Myocyte (in vitro differentiated cells): ENCODE measurements around the gene DYRK1B. TPM values are rescaled to one million over a fixed set of nuclear protein-coding genes. Genes with fewer than 3 reads are reported as not detected.
"Not testable (repeated sequence)": the region's sequence is repeated elsewhere in the genome, so short reads cannot be mapped to it uniquely, and the experiment has no call there.

Experiments used
- DNase-seq: peaks from one replicate; pipeline ENCODE4 v3.0.0-alpha.2; 2012; ENCODE audit warnings: low read depth
- total RNA-seq: library from RNA; depleted of rRNA; stranded (reverse); fragments of >200 nt; gene quantifications from 2 replicates; pipeline ENCODE4 v1.2.3, GENCODE V29; 2014

DYRK1B gene
- total RNA-seq, 1 donor from 2014 or later, result 0.45 TPM

DNA sequence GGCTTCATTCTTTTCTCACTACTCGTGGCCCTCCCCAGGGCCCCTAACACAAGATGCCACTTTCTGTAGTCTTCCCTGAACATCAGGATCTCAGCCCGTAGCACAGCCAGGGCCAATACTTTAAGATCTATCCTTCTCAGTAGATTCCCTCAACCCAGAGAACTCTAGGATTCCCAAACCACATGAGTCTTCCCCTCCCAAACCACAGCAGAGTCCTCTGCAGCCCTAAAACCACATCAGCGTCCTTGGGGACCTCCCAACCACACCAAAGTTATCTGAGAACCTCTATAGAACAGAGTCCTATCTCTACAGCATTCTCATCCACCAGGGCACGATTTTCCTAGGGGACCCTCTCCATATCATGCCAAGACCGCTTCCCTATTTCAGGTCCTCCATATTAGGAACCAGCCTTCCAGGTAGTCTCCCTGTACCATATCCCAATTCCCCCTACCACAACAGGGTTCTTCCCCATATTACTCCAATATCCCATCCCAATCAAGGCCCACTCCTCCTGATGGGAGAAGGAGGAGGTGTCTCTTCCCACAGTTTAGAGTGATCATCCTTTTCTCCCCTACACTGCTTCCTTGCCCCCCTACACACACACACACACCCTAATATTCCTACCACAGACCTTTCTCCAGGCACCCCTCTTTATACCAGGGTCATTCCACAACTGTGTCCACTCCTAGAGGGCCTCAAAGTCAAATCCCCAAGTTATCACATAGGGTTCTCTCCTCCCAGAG is 1.4 kb downstream of the DYRK1B start:
- peak; percentile 86 for DNase-seq

DNA sequence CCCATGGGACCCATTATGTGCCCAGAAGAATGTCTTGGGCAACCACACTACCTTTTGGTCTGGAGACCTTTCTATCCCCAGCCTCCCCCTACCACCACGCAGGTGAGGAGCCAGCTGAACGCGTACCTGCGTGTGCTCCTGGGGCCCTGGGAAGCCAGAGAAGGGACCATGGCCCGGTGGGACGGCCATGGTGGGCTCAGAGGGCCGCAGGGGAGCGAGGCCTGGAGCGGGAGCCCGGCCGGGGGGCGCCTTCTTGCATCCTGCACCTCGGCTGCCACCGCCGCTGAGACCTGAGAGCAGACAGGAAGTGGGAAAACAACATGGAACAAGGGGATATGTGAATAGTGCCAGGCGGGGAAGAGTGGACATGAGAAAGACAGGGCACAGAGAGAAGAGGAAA is 2.3 kb downstream of the DYRK1B start:
- DNase-seq, result no peak

DNA sequence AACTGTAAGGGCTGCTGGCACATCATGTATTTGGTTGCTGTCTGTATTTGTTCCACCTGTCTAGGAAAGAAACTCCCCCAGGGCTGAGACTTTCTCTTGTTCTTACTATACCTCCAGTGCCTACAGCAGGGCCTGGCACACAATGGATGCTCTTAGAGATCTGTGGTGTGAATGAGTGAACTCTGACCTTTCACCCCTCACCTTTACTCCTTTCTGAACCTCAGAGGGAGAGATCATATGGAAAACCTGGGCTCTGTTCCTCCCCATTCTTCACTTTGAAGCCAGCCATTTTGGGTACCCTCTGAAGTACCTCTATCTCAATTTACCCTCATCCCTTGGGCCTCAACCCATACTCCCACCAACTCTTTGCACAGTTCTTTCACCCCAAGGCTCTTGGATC is 3.1 kb downstream of the DYRK1B start:
- DNase-seq, result no peak

DNA sequence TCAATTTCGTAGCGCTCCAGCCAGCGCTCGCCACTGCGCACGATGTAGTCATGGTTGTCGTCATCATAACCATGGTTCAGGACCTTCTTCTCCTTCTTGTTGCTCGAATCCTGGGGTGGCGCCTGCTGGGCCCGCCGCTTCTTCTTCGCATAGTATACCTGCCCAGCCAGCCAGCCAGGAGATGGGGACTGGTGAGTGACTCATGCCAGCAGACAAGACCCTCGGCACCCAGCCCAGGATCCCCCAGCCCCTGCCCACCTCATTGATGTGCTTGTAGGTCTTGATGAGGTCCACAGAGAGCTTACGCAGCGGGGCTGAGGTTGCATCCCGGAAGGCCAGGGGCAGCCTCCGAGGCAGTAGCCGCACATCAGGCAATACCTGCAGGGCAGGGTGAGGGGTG is 3.6 kb downstream of the DYRK1B start:
- DNase-seq, result no peak

DNA sequence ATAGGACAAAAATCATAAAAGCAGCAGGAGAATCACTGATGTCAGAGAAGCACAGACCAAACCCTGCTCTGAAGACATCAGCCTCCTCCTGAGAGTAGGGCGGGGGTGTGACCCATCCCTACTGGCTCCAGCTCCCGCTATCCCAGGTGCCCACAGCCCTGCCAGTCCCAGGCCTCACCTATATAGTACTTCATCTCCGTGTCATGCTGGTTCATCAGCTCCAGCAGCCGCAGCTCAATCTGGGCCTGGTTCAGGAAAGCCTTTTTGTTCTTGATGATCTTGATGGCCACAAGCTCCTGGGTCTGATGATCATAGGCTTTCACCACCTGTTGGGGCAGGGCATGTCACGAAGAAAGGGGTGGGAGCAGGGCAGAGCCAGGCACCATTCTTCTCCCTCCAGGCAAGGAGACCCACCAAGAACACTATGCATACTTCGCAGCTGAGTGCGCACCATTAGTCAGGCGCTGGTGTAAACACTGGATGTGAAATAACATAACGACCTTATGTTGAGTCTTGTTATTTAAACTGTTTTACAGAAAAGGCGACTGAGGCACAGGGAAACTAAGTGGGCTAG is 4.2 kb downstream of the DYRK1B start:
- DNase-seq, result no peak

DNA sequence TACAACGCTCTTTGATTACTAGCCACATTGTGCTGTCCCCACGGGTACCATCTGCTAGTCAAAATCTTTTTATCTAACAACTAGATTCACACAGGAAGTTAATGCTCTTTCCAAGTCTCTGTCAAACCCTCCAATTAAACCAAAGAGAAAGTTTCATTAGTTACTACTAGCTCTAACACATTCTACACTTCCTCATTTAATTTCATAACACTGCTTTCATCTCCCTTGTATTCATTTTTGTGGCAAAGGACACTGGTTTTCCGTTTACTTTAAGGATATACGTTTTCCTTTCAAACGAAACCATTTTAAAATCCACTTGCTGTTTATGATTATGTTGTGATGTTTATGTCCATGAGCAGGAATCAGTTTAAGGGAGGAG is 5.3 kb downstream of the DYRK1B start:
- no peak for DNase-seq

DNA sequence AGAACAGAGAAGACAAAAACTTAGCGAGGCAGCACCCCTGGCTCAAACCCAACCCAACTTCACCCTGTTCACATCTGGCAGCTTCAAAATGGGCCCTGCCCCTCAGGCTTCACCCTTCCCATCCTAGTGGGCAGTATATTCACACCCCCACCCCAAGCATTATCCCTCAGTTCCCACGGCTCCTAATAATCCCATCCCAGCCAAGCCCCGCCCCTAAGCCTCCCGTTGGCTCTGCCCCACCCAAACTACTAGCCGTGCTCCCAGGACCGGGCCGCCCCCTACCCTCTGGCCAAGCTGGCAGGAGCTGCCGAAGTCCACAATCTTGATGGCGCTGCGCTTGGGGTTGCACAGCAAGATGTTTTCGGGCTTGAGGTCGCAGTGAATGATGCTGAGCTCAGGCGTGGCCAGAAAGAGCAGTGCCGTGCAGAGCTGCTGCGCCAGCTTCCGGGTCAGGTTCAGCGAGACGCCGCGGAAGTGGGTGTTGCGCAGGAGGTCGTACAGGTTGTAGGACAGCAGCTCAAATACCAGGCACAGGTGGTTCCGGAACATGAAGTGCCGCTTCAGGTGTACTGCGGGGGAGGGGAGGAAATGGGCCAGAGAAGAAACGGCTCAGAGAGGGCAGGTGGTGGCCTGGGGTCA is 5.8 kb downstream of the DYRK1B start:
- no peak for DNase-seq

DNA sequence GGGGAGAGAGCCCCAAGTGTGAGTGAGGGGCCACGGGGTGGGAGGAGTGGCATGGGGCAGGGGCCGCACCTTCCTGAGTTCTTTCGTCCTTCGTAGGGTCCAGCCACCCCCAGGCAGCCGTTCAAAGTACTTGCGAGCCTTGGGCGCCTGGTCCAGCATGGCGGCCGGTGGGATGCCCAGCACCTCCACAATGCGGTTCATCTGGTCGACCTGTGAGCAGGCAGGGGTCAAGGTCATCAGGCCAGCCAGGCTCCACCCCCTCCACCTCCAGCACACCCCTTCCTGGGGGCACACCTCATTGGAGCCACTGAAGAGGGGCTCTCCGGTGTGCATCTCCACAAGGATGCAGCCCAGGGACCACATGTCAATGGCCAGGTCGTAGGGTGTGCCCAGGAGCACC is 6.7 kb downstream of the DYRK1B start:
- no peak for DNase-seq

DNA sequence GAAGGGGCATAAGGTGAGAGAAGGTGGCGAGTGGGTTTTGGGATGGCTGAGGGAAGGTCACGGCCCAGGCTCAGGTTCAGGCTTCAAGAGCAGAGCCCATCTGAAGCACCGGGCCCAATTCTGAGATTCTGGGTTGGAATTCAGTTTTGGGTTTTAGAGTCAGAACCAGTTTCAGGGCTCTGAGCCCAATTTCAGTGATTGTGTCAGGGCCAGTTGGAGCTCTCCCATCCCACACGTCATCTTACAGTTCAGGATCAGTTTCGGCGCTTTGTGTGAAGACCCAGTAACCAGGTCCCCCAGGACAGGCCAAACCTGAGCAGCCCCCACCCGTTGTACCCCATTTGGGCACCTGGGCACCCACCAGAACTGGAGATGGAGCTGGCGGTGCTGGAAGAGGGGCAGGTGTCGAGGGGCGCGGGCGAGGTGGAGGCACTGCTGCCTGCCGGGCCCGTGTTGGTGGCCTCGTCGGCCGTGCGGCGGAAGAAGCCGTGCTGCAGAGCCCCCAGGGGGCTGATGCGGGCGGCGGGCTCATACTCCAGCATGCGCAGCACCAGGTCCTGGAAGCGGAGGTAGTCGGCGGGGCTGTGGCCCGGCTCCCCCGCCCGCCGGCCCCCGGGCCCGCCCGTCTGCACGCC is 7.5 kb downstream of the DYRK1B start:
- DNase-seq, result no peak

DNA sequence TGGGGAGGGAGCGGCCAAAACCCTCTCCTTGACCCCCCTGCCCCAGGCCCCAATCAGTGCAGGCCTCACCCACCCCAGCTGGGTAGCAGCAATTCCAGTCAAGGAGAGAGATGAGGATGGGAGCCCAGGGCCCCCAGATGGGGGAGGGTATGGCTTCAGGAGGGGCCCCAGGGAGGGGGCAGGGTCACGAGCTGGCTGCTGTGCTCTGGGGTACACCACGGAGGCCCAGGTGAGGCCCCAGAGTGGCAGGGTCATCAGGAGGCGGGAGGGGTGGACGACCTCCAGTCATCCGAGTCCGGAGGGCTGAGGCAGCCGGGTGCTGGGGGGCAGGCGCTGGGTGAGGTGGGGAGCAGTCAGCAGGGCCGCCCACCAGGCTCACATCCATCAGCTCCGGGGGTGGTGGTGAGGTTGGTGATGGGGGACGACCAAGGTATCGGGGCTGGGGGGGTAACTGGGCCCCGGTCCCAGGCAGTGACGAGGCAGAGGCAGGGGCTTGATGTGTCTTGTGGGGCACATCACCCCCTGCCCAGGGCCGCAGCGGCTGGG is 8.4 kb downstream of the DYRK1B start:
- DNase-seq, result no peak

DNA sequence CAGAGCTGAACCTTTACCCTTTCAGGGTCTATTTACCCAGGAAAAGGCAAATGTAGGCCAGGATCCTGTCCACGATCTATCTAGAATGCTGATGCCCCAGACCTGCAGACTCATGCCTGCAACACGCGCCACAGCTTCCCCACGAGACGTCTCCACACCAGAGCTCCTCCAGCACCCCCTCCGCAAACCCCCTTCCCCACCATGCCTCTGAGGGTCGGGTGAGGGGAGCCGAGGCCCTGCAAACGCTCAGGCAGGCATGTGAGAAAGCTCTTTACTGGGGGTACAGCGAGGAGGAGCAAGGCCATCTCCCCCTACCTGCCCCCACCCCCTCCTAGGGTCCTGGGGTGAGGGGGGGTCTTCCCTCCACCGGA is 8.9 kb downstream of the DYRK1B start:
- no peak for DNase-seq

DNA sequence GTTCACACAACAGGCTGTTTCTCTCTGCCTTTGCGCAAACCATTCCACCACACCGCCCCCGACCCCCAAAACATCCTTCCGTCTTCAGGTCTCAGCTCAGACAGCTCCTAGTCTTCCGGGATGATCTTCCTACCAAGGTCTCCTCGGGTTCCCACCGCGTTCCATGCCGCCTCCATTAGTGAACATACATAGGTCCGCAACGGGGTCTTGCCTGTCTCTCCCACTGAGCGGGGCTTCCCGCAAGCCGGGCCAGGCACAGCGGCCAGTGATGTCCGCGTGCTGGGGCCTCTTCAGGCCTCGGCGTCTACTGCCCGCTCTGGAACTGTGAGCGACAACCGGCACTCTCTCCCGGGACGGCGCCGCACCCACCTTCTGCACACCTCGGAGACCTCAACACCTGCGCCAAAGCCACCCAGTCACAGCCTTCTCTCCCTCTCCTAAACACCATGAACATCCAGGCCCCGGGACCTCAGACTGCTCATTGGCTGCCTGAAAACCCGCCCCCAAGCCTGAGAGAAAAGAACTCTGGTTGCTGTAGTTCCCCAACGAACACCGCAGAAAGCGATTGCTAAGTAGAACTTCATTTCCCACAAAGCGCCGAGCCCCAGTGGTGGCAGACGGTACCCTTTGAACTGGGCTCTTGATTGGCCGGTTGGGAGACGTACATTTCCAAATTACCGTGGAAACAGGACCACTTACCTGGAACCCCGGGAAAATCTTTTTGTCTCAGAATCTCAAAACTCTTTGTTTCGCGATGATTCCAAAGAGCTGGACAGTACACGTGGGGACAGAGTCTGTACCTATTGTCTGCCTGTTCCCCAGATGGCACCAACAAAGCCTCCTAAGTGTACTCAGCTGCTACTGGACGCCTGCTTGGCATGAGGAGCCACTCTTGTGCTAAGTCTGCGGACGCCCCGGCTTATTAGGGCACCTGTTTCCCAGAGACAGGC is 9.5 kb downstream of the DYRK1B start:
- peak; percentile 92 for DNase-seq

DNA sequence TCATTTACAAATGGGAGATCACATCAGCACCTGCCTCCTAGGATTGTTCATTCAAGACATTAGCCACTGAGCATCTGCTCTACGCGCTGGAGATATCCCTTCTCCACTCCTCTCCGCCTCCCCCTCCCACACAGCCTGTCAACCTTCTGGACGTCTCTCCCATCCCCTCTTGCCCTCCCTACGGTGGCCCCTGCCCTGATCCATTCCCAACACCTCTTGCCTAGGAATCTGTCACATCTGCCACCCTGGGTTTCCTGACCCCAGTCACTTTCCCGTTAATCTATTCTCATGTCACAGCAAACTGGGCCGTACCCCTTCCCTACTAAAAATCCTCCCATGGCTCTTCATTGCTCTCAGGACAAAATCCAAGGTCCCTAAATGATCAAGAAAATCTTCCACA is 10.3 kb downstream of the DYRK1B start:
- no peak for DNase-seq

DNA sequence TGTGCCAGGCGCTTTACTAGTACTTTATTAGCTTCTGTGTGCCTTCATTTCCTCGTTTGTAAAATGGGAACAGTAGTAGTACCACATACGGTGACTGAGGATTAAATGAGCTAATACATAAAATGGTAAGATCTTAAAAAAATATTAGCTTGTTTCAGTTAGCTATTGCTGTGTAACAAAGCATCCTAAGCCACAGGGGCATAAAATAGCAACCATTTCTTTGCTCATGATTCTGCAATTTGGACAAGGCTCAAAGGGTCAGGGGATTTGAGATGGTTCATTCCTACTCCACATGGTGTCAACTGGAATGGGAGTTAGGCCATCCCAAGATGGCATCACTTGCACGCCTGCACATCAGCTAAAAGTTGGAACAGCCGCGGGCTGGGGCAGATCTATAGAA is 13.3 kb downstream of the DYRK1B start:
- no peak for DNase-seq

DNA sequence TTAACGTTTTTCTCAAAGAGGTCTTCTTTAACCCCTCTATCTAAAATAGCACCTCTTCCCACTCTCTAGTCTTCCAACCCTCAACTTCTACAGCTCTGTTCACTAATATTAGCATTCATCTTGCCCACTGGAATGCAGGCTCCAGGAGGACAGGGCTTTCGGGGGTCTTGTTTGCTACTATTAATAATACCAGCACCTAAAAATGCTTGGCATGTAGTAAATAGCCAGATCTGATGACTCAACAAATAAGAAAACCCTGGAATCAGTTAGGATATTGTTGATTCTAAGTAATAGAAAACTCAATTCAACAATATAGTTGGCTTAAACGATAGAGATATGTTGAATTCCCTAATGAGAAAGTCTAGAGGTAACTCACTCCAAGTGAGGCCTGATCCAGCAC is 14.2 kb downstream of the DYRK1B start:
- DNase-seq, result no peak

DNA sequence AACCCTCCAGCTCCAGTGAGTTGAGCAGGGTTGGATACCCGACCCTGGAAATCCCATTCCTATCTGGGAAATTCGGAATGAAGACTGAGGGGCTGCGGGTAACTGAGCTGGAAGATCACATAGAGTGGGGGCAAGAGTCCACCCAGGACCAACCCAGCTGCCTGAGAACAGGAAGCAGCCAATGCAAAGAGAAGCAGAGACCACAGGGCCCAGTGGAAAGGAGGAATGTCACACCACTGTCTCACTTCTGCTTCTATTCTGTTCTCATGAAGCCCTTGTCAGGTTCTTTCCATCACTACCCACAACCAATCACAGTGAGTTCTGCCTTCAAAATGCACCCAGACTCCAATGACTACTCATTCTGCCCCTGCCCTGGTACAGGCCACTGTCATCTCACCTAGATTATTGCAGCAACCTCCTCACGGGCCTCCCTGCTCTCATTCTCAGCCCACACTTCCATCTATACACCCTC is 15.3 kb downstream of the DYRK1B start:
- DNase-seq, result no peak

DNA sequence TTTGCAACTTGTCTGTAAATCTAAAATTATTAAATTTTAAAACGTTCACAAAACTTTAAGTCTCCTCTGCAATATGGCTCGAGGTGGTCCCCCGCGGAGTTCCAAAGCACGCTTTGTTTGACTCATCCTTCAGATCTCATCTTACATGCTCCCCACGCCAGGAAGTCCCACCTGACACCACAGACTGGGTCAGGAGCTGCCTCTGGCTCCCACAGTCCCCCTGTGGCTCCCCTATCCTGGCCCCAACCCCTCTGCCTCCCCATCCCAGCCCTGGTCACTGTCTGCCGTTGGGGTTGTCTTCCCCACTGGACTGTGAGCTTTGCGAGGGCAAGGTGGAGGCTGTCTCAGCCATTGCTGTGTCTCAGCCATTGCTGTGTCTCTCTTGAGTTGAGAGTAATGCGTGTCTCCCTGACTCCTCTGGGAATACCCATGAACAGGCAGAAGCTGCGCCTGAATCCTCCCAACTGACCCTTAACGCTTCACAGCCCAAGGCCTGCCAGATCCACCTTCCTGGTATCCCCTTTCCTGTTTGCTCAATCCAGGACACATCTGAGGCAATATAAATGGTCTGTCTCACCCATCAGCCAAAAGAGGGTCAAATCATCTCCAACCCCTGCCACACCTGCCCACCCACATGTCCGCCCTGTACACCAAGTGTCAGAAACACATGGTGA is 15.9 kb downstream of the DYRK1B start:
- DNase-seq, result no peak

DNA sequence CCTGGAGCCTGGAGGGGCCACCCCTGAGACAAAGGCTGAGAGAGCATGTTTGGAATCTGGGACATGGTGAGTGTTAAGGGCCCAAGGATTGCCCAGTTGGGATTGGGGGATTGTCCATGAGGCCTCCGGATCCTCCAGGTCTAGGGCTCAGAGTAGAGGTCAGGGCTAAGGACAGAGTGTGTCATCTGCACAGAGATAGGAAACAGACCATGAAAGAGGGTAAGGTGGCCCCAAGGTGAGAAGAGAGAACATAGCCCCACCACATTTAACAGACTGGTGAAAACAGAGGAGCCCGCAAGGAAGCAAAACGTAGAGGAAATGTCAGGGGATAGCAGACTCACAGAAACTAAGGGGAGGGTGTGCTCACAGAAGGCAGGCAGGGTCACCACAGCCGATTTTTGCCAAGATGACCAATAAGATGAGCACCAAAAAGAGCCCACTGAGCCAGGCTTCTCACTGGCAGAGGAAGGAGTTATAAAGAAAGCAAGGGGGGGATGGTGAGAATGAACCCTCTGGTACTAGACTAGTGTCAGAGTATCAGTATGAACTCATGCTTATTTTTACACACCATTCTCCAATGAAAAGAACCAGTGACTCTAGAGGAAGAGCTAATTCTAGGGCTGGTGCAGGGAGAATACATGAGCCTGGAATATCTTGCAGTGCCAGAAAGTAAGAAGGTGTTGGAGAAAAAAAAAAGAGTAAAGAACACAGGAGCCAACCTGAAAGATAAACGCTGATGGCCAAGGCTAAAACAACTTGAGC is 17.5 kb downstream of the DYRK1B start:
- DNase-seq, result no peak

DNA sequence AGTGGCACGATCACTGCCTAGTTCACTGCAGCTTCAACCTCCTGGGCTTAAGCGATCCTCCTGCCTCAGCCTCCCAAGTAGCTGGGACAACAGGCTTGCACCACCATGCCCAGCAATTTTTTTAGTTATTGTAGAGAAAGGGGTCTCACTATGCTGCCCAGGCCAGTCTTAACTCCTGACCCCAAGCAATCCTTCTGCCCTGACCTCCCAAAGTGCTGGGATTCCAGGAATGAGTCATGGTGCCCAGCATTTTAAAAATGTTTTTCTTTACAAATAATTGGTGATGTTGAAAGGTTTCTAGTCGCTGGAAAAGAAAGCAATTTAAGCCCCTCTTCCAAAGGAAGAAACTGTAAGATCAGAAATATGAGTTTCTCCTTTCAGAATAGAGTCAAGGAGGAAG is 19.4 kb downstream of the DYRK1B start:
- DNase-seq, result no peak

DNA sequence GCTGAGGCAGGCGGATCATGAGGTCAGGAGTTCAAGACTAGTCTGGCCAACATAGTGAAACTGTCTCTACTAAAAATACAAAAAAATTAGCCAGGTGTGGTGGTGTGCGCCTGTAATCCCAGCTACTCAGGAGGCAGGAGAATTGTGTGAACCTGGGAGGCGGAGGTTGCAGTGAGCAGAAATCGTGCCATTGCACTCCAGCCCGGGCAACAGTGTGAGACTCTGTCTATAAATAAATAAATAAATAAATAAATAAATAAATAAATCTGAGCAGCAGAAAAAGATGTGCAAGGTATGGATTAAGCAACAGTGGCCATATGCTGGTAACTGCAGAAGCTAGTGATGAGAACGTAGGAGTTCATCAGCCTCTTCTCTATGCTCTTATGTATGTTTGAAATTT is 19.9 kb downstream of the DYRK1B start:
- not testable (repeated sequence) for DNase-seq
